Measurements from ENCODE around the gene RNF144A.

DNA sequence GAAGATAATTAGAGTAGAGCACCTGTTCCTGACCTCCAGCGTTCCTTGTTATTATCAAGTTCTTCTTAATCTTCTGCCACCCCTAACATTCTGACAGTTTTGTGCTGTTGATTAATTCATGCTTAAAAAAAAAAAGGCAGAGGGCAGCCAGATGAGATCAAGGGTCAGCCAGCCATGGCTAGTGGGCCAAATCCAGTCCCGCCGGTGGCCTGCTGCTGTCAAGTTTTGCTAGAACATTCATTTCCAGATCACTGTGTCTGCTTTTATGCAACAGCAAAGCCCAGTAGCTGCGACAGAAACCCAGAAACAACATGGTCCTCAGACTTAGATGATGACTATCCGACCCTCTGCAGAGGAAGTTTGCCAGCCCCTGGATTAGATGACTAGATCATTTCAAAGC is 101.6 kb downstream of the RNF144A start:
- TF ChIP-seq POLR2AphosphoS5 (IDR thresholded peaks at IDR 0.05; ENCODE audit: low read depth, low read length) = no peak
- no peak for TF ChIP-seq RCOR1 (IDR thresholded peaks at IDR 0.05; ENCODE audit: low read length)
